NCI-H524 treated with DMSO at 0.1 percent for 48 hours (cell line): ENCODE data around the gene TNNI2.

Experiments used
- DNase-seq: peaks from one replicate; lab custom pipeline; 2025; lab: John Stamatoyannopoulos, UW

TNNI2 gene

DNA sequence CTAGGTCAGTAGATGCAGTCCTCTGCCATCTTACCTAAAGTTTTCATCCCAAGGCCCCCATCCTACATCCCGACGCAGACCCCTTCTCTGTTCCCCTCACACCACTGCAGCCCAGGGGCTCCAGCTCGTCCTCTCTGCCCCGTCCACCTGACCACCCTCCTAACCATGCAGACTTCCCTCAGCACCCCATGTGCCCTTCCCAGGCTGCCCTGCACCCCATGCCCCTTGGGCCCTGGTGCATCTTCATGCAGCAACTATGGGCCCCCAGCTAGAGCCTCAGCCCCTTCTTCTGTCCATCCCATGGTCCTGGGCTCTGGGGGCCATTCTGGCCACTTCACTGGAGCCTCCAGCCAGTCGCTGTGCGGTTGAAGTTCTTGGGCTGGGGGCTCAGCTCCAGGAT lies 50.0 kb downstream of the TNNI2 start:
- no peak for DNase-seq

DNA sequence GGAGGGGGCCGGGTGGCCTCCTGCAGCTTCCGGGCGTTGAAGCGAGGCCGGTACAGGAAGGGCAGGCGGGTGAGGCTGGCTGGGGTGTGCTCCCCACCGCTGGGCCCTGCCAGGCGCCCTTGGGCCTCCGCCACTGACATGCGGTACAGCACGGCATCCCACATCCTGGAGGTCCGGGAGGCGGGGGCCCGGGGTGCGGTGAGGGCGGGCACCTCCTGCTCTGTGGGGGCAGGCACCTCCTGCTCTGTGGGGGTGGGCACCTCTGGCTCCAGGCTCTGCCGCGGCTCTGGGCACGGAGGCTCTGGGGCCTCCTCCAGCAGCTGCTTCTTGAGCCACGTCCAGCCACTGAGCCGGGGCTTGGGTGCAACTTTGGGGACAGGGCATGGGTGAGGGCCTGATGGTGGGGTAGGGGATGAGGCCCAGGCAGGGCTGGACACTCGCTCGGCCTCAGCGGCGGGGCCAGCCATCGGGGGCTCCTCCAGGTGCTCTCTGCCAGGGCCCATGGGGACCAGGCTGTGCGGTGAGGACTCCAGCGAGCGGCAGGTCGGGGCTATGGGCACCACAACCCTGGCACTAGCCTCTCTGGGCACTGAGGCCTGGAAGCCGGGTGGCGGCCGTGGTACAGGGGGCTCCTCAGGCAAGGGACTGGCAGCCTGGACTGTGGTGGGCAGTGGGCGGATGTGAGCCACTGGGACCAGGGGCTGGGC lies 50.6 kb downstream of the TNNI2 start:
- DNase-seq = no peak

DNA sequence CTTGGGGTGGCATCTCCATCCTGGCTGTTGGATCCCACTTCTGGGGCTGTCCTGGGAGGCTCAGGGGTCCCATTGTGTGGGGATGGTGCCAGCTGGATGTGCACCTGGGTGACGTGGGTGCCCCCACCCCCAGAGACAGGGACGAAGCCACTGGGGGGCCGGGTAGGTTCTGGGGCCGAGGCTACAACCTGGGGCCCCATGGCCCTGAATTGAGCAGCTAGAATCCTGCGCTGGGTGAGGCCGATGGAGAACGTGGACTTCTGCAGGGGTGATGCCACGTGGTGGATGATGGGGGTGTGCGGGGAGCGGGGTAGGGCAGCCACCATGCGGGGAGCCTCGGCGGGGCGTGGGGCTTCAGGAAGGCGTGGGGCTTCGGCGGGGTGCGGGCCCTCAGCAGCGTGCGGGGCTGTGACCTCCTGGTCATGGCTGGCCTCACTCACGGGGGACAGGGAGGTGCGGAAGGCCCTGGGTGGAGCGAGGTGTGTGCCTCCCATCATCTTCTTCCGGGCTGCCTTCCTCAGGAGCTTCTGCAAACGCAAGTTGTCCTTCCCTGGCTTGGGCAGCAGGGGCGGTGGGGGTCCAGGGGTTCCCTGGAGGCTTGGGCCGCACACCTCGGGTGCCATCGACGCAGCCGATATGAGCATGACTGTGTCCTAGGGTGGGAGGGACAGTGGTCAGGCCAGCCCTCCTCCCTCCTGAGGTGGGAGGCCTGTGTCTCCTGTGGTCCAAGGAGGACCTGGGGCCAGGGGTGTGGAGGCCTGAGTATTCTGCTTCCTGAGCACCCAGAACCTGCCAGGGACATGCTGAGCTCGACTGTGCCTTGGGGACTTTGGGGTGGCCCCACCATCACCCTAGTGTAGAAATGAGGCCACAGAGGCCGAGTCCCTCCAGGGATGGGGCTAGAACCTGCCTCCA lies 51.4 kb downstream of the TNNI2 start:
- no peak for DNase-seq
